ENCODE results near the gene SLC24A4.

Gene SLC24A4

DNA sequence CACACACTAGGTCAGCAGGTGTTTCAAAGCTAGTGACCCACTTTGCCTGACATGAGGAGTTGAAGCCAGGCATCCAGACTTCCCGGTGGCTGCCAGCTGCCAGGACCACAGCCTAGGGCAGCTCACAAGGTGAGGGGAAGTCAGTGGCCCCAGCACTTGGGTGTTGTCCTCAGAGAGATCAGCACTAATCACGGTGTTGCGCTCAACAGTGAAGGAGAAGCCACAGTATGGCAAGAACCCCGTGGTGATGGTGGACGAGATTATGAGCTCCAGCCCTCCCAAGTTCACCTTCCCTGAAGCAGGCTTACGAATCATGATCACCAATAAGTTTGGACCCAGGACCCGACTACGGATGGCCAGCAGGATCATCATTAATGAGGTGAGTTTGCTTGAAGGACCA lies 130.7 kb downstream of the SLC24A4 start:
- no peak for DNase-seq (ENCODE audit: low read depth in 1 of 2, low spot score in 1 of 2)

DNA sequence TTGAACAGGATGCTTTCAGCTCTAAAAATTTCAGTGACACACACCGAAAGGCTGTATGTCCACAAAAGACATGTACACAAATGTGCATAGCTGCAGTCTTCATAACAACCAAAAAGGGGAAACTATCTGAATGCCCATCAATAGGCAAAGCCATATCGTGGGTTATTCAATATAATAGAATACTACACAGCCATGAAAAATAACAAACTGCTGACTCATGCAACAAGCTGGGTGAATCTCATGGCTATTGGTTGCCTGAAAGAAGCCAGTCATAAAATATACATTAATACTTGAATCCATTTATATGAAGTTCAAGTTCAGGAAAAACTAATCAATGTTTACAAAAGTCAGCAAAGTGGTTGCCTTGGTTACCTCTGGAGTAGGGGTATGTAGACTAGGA lies 132.3 kb downstream of the SLC24A4 start:
- no peak for DNase-seq (ENCODE audit: low read depth in 1 of 2, low spot score in 1 of 2)

DNA sequence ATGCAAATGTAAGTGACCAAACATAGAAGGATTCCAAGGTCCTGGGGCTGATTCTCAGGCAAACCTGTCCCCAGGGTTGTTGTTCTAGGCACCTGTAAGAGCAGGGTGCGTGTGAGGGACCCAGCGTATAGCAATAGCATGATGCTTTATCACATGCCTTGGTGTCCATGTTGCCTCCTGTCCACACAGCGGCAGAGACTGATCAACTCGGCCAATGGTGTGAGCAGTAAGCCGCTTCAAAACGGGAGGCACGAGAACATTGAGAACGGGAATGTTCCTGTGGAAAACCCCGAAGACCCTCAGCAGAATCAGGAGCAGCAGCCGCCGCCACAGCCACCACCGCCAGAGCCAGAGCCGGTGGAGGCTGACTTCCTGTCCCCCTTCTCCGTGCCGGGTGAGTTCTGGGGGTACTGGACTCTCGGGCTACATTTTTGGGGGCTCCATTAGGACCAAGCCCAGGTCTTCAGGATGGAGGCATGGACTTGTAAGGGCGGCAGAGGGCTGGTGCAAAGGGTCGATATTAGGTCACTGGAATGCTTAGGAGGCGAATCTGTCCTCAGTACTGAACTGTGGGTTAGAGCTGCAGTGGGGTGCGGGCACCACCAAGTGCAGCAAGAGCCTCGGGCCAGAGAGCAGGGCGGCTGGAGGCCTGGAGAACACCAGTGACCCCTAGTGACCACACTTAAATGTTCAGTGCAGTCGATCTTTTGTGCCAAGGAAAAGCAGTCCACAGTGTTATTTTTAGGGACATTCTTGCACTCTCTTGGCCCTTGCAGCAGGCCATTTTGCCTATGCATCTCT lies 133.4 kb downstream of the SLC24A4 start:
- no peak for DNase-seq (ENCODE audit: low read depth in 1 of 2, low spot score in 1 of 2)

- DNase-seq (ENCODE audit: low read depth in 1 of 2, low spot score in 1 of 2), result no peak
These were observed 134.1 kb downstream of the SLC24A4 start for GRCh38 chr14:92457016-92457565.

DNA sequence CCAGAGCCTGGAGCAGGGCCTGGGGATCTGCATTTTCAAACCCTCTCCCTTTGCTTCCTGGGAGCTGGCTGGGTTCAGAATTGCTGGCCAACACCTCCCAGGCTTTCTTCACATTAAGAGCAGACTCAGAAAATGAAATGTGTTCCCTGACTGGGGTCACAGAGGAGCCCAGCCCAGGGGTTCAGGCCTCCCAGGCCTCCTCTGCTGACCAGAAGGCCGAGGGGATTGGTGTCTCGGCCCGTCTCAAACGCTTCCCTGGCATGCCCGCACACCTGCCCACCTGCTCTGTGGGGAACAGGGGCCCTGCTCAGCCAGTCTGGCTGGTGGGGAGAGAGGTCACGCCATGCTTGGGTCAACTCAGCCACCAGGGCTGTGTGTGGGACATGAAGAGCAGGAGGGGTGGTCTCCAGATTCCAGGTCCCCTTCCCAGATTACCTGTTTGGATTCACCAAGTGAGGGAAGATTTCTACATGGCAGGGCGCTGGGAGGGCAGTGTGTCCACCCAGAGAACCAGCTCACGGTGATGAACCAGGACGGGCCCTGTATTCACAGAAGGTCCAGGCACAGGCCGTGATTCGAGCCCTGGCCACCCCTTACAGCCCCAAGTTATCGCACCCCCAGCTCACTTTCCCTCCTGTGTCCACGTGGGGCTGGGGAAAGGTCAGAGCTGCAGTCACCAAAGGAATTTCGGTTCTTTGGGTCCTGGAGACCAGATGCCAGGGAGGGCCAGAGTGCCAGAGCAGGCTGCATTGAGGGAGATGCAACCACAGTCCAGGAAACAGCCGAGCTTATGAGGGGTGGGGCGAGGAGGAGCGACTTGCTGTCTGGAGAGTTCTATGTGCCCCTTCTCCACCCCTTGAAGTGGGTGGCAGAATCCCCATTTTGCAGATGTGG lies 135.4 kb downstream of the SLC24A4 start:
- no peak for DNase-seq (ENCODE audit: low read depth in 1 of 2, low spot score in 1 of 2)

GRCh38 chr14:92459030-92459949 lies 136.3 kb downstream of the SLC24A4 start:
- DNase-seq (ENCODE audit: low read depth in 1 of 2, low spot score in 1 of 2), result no peak

- DNase-seq (ENCODE audit: low read depth in 1 of 2, low spot score in 1 of 2), result no peak
These were observed 137.0 kb downstream of the SLC24A4 start for GRCh38 chr14:92459950-92460421.

- no peak for DNase-seq (ENCODE audit: low read depth in 1 of 2, low spot score in 1 of 2)
These were observed 137.6 kb downstream of the SLC24A4 start for GRCh38 chr14:92460541-92460915.

- DNase-seq (ENCODE audit: low read depth in 1 of 2, low spot score in 1 of 2), result no peak
These were observed 138.1 kb downstream of the SLC24A4 start for GRCh38 chr14:92460916-92461579.

DNA sequence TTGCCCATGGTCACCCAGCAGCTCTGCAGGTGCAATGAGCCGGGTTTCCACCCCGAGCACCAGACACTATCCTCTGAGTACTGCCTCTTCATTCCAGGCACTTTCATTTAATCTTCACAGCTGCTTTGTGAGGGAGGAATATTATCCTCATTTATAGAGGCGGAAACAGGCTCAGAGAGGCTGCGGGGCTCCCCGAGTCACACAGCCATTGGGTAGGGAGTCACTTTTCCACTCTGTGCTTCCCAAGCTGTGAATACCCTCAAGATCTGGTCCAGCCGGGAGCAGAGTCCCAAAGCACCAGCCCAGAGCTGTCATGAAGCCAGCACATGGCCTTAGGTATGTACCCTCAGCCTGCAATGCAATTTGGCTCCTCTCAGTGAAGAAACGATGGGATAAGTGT lies 138.9 kb downstream of the SLC24A4 start:
- DNase-seq (ENCODE audit: low read depth in 1 of 2, low spot score in 1 of 2), result no peak

- DNase-seq (ENCODE audit: low read depth in 1 of 2, low spot score in 1 of 2), result no peak
These were observed 139.6 kb downstream of the SLC24A4 start for GRCh38 chr14:92462568-92462967.

DNA sequence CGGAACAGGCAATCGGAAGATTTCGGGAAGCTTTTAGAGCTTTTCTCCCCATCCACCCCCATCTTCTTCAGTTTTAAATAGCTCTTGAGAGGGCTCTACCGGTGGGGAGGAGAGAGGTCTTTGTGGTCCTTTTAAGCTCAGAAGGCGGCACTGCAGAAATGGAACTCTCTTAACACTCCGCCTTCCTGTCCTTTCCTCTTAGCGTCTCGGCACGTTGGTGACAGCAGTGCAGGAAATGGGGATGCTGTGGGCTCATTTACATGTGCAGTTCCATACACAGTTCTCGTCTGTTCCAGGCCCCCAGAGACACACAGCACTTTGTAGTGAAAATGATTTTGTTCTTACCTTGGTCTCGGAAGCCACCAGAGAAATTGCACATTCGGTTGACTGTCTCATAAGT lies 140.2 kb downstream of the SLC24A4 start:
- DNase-seq (ENCODE audit: low read depth in 1 of 2, low spot score in 1 of 2), result no peak

DNA sequence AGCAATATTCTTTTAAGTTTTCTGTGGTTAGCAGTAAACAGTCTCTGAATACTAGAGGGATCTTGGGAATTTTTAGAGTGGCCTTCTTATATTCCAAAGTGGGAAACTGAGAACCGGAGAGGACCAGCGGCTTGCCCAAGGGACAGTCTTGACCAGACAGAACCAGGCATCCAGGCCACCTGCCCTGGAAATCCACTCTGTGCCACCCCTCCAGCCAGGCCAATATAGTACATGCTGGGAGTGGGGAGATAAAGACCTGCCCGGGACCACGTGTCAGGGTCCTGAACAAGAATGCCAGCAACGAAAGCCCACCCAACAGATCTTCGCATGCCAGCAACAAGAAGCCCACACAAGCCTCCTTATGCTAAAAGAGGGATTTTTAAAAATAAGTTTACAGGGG lies 141.2 kb downstream of the SLC24A4 start:
- DNase-seq (ENCODE audit: low read depth in 1 of 2, low spot score in 1 of 2), result no peak

DNA sequence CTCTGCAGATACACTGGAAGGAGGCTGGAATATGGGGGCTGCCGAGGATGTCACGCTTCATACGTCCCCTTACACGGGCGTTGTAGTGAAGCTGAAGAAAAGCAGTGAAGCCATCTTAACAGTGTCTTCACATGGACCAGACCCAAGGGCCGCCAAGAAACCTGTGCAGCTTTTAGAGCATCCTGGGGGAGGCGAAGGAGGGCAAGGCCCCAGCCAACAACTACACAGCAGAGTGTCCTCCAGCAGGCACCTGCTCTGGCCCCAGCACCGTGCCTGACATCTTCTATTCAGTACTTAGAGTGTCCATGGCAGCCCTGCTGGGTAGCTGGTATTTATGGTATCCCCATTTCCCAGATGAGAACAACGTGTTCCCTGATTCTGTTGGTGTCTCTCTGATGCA lies 141.8 kb downstream of the SLC24A4 start:
- no peak for DNase-seq (ENCODE audit: low read depth in 1 of 2, low spot score in 1 of 2)

GRCh38 chr14:92465353-92466055 lies 142.5 kb downstream of the SLC24A4 start:
- DNase-seq (ENCODE audit: low read depth in 1 of 2, low spot score in 1 of 2), result no peak

DNA sequence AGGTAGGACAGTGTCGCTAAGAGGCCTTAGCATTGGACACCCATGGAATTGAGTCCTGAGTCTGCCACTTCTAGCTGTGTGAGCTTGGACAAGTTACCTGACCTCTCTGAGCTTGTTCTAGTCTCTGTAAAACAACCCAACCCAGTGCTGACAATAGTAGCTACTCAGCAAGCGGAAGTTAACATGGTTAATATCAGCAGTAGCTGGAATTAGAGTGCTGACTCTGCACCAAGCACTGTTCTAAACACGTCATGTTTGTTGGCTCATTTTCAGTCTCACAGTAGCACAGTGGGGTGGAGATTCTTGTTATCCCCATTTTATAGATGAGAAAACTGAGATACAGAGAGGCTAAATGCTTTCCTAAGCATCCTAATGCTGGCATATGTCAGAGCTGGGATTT lies 143.1 kb downstream of the SLC24A4 start:
- no peak for DNase-seq (ENCODE audit: low read depth in 1 of 2, low spot score in 1 of 2)

- DNase-seq (ENCODE audit: low read depth in 1 of 2, low spot score in 1 of 2), result no peak
These were observed 146.6 kb downstream of the SLC24A4 start for GRCh38 chr14:92469515-92469914.

- DNase-seq (ENCODE audit: low read depth in 1 of 2, low spot score in 1 of 2), result no peak
These were observed 147.2 kb downstream of the SLC24A4 start for GRCh38 chr14:92470215-92470614.

DNA sequence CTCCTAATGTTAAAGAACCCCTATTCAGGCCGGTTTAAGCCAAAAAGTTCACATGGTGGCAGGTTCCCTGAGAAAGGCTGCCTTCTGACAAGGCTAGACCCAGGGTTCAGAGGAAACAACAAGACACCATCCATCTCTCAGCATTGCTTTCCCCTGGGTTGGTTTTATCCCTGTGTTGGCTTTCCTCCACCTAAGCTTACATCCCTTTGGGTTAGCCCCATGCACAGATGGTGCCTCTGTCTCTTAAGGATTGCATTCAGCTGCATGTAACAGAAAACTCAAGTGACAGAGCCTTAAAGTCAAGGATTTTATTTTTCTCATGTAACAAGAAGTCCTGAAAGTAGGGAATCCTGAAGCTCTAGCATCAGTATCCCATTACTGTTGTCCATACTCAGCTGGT lies 147.8 kb downstream of the SLC24A4 start:
- no peak for DNase-seq (ENCODE audit: low read depth in 1 of 2, low spot score in 1 of 2)

DNA sequence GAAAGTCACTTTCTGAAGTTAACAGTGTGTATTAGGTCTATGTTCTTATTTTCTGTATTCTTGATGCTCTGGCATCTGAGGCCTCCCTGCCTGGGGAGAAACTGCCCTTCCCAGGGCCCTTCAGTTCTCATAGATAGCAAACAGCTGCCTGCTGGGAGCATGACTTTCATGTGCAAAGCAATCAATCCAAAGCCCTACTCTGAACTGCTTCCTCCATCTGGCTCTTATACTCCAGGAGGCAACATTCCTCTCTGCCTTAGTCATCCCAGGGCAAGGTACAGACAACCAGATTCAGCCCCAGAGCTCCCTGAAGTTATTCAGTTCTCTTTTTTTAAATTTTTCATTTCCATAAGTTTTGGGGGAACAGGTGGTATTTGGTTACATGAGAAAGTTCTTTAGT lies 149.0 kb downstream of the SLC24A4 start:
- DNase-seq (ENCODE audit: low read depth in 1 of 2, low spot score in 1 of 2), result no peak
